ENCODE results near the gene TCTN3. TPM values are rescaled to one million over a fixed set of nuclear protein-coding genes. Genes with fewer than 3 reads are reported as not detected.

TCTN3 gene
- total and polyA plus RNA-seq, 2 of the 4 experiments (the other 2 are of a cell fraction): 26.9 to 35.1 TPM

- Histone ChIP-seq H3K9me3 (ENCODE audit: control insufficient read depth, insufficient read depth, low read length) (no peaks in the 10 kb centered on the region), H2BK20ac (ENCODE audit: low read depth, low read length) (no peak overlapping the region), H2BK5ac (ENCODE audit: low read depth, low read length, poor library complexity, severe bottlenecking) (no peak overlapping the region), H3K23ac (ENCODE audit: low read depth, low read length) (no peak overlapping the region), H3K4me3 (ENCODE audit: insufficient read depth, low read depth, low read length) (no peak overlapping the region), H3K56ac (ENCODE audit: extremely low read depth, insufficient read depth, low read length) (no peak overlapping the region), H3K36me3 (ENCODE audit: control insufficient read depth, insufficient read depth, low read length) (no peaks in the 10 kb centered on the region), H3K4me1 (ENCODE audit: control insufficient read depth, insufficient read depth, low read length) (peaks cover 2% of the 10 kb centered on the region; the same call in 1 of the 2 replicates), H3K79me1 (ENCODE audit: low read depth in 1 of 2, low read length in 2 of 2) (no peaks in the 10 kb centered on the region), H3K9ac (ENCODE audit: low read depth, low read length) (no peak overlapping the region), H3K18ac (ENCODE audit: low read depth, low read length) (no peak overlapping the region), H2AK5ac (ENCODE audit: low read depth, low read length) (no peak overlapping the region), H4K91ac (ENCODE audit: insufficient read depth, low read depth, low read length) (no peak overlapping the region), H2AK9ac (replicated peaks; ENCODE audit: low read depth, low read length, poor library complexity) (no peak overlapping the region), H3K27ac (ENCODE audit: insufficient read depth, low read length) (no peak overlapping the region), H2BK120ac (ENCODE audit: low read depth, low read length) (no peak overlapping the region), H4K8ac (ENCODE audit: low read depth in 2 of 2, low read length in 2 of 2) (no peak overlapping the region), H3K4me2 (ENCODE audit: low read depth, low read length) (no peak overlapping the region), H3K27me3 (ENCODE audit: control insufficient read depth, insufficient read depth, low read length) (no peaks in the 10 kb centered on the region), H4K20me1 (ENCODE audit: insufficient read depth, low read length) (no peaks in the 10 kb centered on the region), H2BK15ac (ENCODE audit: low read depth, low read length) (no peak overlapping the region), H3K14ac (replicated peaks; ENCODE audit: low read depth, low read length) (no peak overlapping the region), H3K4ac (ENCODE audit: low read depth, low read length) (no peak overlapping the region), H3K9me1 (ENCODE audit: insufficient read depth, low read length) (no peaks in the 10 kb centered on the region), H2AFZ (replicated peaks; ENCODE audit: low read length, poor library complexity) (no peak overlapping the region), H4K5ac (ENCODE audit: low read depth, low read length) (no peak overlapping the region)
- dilution Hi-C loops (cut with HindIII; ENCODE audit: low sequenced_read_pairs, unreplicated experiment) (no loop called here), in situ Hi-C loops (cut with MboI; ENCODE audit: low sequenced_read_pairs) (no loop called here), intact Hi-C loops (cut with micrococcal nuclease) (no loop called here)
- CTCF ChIA-PET: interaction anchor here (1.7 kb wide), 1 partner anchor 13 kb away, joined by 5 read pairs; the partner anchor contains the start of gene TCTN3
- no peak for DNase-seq
- no peak for ATAC-seq (ENCODE audit: low read depth)
- POLR2A ChIA-PET (ENCODE audit: unreplicated experiment): no interaction called here
- 81% methylated on average over 3 of the region's 7 CpGs; no CpG with 5 or more reads in 1 of the 2 experiments for WGBS, 2 experiments (ENCODE audit: extremely low coverage in 2 of 2, insufficient read length in 1 of 2)
- BruUV-seq (replicated peaks): no TSS peak
- TF ChIP-seq ELK1 (IDR thresholded peaks at IDR 0.05; ENCODE audit: borderline replicate concordance, low read depth, low read length) (no peak), MAZ (IDR thresholded peaks at IDR 0.05; ENCODE audit: borderline replicate concordance, low read depth, low read length) (no peak), RAD21 (IDR thresholded peaks at IDR 0.05; ENCODE audit: low read length) (no peak), RCOR1 (IDR thresholded peaks at IDR 0.05; ENCODE audit: insufficient replicate concordance, low read length) (no peak), NFE2L2 (IDR thresholded peaks at IDR 0.05; ENCODE audit: low read depth, low read length) (no peak), MXI1 (IDR thresholded peaks at IDR 0.05; ENCODE audit: borderline replicate concordance, low read depth, low read length) (no peak), CHD1 (IDR thresholded peaks at IDR 0.05; ENCODE audit: low read depth, low read length) (no peak), CTCF (conservative IDR thresholded peaks at IDR 0.05; ENCODE audit: low read depth, low read length) (no peak), USF2 (IDR thresholded peaks at IDR 0.05; ENCODE audit: low read depth, low read length) (no peak), POLR2A (IDR thresholded peaks at IDR 0.05; ENCODE audit: low read depth, low read length) (no peak), RFX5 (IDR thresholded peaks at IDR 0.05; ENCODE audit: low read depth, low read length) (no peak), FOS (IDR thresholded peaks at IDR 0.05; ENCODE audit: low read depth, low read length) (no peak), MAFK (IDR thresholded peaks at IDR 0.05; ENCODE audit: low read depth, low read length) (no peak), CEBPB (IDR thresholded peaks at IDR 0.05; ENCODE audit: low read depth, low read length) (no peak)
Observed at GRCh38 chr10:95706990-95707389, 13.3 kb upstream of the TCTN3 start.
